ENCODE measurements around the gene RNF223.

- TF ChIP-seq GATA2 (IDR thresholded peaks at IDR 0.05; ENCODE audit: low read depth, low read length): no peak
- no peak for TF ChIP-seq GATA3 (IDR thresholded peaks at IDR 0.05; ENCODE audit: low read depth, low read length)
Observed at GRCh38 chr1:1041092-1041523, 33.0 kb downstream of the RNF223 start.
